ENCODE data around the gene TMEM170A. TPM values are rescaled to one million over a fixed set of nuclear protein-coding genes. Genes with fewer than 3 reads are reported as not detected.
A peak's percentile ranks its signal among the peaks of the same experiment; 100 is the strongest.

TMEM170A gene
- total and polyA plus RNA-seq, 2 of the 13 experiments (the other 11 are each of a cell fraction or from before 2014, with no cell fraction given) = 35.7 to 39.7 TPM

DNA sequence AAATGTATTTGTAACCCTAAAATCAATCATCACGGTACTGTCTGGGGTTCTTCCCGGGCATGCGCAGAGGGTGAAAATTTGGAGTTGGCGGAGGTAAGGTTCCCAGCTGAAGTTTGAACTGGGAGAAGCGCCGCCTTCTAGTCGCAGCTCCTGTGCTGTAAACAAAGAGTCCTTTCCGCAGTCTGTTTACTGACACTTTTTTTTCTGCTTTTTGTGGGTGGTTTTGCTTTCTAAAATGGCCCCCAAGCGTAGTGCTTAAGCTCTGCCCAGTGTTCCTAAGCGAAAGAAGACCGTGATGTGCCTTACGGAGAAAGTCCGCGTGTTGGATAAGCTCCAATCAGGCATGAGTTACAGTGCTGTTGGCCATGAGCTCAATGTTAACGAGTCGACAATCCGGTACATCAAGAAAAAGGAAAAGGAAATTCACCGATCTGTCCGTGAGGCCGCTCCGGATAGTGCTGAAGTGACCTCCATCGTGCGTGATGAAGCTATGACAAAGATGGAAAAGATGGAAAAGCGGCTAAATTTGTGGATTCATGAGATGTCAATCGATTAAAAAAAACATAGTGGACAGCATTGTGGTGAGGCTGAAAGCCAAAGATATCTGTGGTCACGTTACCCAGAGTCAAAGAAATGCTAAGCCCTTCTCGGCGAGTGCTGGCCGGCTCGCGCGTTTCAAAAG lies 30.6 kb downstream of the TMEM170A start (continued):
- TF ChIP-seq SALL1 (CRISPR knock-in tag; IDR thresholded peaks at IDR 0.05) (peak; percentile 67), MBD4 (IDR thresholded peaks at IDR 0.05; ENCODE audit: borderline replicate concordance, low read length) (no peak), STAT5B (CRISPR knock-in tag; IDR thresholded peaks at IDR 0.05) (peak; percentile 17; the same call in 1 of the 2 replicates), NCOA2 (CRISPR knock-in tag; IDR thresholded peaks at IDR 0.05) (peak; percentile 20; the same call in 1 of the 2 replicates), ZNF383 (CRISPR knock-in tag; IDR thresholded peaks at IDR 0.05; ENCODE audit: borderline replicate concordance) (no peak), MEF2D (CRISPR knock-in tag; IDR thresholded peaks at IDR 0.05) (0 out of 2 replicates have a peak, but pooled peaks have one; percentile 40), ZNF552 (CRISPR knock-in tag; IDR thresholded peaks at IDR 0.05; ENCODE audit: borderline replicate concordance) (no peak), FOXK1 (CRISPR knock-in tag; IDR thresholded peaks at IDR 0.05; ENCODE audit: borderline replicate concordance, low read depth) (no peak), LCORL (IDR thresholded peaks at IDR 0.05) (no peak), LCORL (CRISPR knock-in tag; IDR thresholded peaks at IDR 0.05) (peak; percentile 16; the same call in 1 of the 2 replicates), DMAP1 (CRISPR knock-in tag; IDR thresholded peaks at IDR 0.05) (no peak; the same call in 1 of the 2 replicates), NR2F1 (CRISPR knock-in tag; IDR thresholded peaks at IDR 0.05) (no peak), ZNF891 (CRISPR knock-in tag; IDR thresholded peaks at IDR 0.05) (peak; percentile 63; the same call in 1 of the 2 replicates), HMG20B (CRISPR knock-in tag; conservative IDR thresholded peaks at IDR 0.05) (no peak), NFYC (CRISPR knock-in tag; IDR thresholded peaks at IDR 0.05) (peak; percentile 54; the same call in 1 of the 2 replicates), ZNF713 (CRISPR knock-in tag; IDR thresholded peaks at IDR 0.05) (no peak)
- TF ChIP-seq, protein P1, sequence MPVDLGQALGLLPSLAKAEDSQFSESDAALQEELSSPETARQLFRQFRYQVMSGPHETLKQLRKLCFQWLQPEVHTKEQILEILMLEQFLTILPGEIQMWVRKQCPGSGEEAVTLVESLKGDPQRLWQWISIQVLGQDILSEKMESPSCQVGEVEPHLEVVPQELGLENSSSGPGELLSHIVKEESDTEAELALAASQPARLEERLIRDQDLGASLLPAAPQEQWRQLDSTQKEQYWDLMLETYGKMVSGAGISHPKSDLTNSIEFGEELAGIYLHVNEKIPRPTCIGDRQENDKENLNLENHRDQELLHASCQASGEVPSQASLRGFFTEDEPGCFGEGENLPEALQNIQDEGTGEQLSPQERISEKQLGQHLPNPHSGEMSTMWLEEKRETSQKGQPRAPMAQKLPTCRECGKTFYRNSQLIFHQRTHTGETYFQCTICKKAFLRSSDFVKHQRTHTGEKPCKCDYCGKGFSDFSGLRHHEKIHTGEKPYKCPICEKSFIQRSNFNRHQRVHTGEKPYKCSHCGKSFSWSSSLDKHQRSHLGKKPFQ (CRISPR knock-in tag; IDR thresholded peaks at IDR 0.05; ENCODE audit: insufficient replicate concordance) = no peak
- TF ChIP-seq, protein P2, sequence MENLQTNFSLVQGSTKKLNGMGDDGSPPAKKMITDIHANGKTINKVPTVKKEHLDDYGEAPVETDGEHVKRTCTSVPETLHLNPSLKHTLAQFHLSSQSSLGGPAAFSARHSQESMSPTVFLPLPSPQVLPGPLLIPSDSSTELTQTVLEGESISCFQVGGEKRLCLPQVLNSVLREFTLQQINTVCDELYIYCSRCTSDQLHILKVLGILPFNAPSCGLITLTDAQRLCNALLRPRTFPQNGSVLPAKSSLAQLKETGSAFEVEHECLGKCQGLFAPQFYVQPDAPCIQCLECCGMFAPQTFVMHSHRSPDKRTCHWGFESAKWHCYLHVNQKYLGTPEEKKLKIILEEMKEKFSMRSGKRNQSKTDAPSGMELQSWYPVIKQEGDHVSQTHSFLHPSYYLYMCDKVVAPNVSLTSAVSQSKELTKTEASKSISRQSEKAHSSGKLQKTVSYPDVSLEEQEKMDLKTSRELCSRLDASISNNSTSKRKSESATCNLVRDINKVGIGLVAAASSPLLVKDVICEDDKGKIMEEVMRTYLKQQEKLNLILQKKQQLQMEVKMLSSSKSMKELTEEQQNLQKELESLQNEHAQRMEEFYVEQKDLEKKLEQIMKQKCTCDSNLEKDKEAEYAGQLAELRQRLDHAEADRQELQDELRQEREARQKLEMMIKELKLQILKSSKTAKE (CRISPR knock-in tag; IDR thresholded peaks at IDR 0.05; ENCODE audit: borderline replicate concordance) = no peak
- TF ChIP-seq, protein P3, sequence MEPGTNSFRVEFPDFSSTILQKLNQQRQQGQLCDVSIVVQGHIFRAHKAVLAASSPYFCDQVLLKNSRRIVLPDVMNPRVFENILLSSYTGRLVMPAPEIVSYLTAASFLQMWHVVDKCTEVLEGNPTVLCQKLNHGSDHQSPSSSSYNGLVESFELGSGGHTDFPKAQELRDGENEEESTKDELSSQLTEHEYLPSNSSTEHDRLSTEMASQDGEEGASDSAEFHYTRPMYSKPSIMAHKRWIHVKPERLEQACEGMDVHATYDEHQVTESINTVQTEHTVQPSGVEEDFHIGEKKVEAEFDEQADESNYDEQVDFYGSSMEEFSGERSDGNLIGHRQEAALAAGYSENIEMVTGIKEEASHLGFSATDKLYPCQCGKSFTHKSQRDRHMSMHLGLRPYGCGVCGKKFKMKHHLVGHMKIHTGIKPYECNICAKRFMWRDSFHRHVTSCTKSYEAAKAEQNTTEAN (CRISPR knock-in tag; conservative IDR thresholded peaks at IDR 0.05) = no peak
- TF ChIP-seq, protein P4, sequence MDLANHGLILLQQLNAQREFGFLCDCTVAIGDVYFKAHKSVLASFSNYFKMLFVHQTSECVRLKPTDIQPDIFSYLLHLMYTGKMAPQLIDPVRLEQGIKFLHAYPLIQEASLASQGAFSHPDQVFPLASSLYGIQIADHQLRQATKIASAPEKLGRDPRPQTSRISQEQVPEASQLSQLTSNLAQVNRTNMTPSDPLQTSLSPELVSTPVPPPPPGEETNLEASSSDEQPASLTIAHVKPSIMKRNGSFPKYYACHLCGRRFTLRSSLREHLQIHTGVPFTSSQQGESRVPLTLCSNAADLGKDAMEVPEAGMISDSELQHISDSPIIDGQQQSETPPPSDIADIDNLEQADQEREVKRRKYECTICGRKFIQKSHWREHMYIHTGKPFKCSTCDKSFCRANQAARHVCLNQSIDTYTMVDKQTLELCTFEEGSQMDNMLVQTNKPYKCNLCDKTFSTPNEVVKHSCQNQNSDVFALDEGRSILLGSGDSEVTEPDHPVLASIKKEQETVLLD (CRISPR knock-in tag; IDR thresholded peaks at IDR 0.05; ENCODE audit: low read depth) = no peak
- TF ChIP-seq, protein P5, sequence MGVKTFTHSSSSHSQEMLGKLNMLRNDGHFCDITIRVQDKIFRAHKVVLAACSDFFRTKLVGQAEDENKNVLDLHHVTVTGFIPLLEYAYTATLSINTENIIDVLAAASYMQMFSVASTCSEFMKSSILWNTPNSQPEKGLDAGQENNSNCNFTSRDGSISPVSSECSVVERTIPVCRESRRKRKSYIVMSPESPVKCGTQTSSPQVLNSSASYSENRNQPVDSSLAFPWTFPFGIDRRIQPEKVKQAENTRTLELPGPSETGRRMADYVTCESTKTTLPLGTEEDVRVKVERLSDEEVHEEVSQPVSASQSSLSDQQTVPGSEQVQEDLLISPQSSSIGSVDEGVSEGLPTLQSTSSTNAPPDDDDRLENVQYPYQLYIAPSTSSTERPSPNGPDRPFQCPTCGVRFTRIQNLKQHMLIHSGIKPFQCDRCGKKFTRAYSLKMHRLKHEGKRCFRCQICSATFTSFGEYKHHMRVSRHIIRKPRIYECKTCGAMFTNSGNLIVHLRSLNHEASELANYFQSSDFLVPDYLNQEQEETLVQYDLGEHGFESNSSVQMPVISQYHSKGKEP (CRISPR knock-in tag; IDR thresholded peaks at IDR 0.05) = no peak
- TF ChIP-seq, protein P6, sequence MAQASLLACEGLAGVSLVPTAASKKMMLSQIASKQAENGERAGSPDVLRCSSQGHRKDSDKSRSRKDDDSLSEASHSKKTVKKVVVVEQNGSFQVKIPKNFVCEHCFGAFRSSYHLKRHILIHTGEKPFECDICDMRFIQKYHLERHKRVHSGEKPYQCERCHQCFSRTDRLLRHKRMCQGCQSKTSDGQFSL (CRISPR knock-in tag; IDR thresholded peaks at IDR 0.05) = no peak
